HUDEP-2 (cell line): Measurements from ENCODE around the gene NDN.
A peak's percentile ranks its signal among the peaks of the same experiment; 100 is the strongest.
"Not testable (repeated sequence)": the region's sequence is repeated elsewhere in the genome, so short reads cannot be mapped to it uniquely, and the experiment has no call there.

Source experiments
- DNase-seq, 76 experiments: peaks; one replicate each; lab custom pipeline; 2025; ENCODE audit not compliant: unreplicated experiment in 76 of 76; lab: John Stamatoyannopoulos, UW

The NDN gene

GRCh38 chr15:23687143-23687470 is at the start of gene NDN:
NDN (minus strand) TSS chr15:23687305; CDS start chr15:23687217, 88 bp downstream.
- DNase-seq = no peak

- no peak for DNase-seq
These were observed 49.0 kb upstream of the NDN start for GRCh38 chr15:23736033-23736673.

- DNase-seq = no peak
These were observed 47.8 kb upstream of the NDN start for GRCh38 chr15:23734862-23735261.

GRCh38 chr15:23713874-23714656 is 27.0 kb upstream of the NDN start:
- not testable (repeated sequence) for DNase-seq

GRCh38 chr15:23708332-23708731 is 21.2 kb upstream of the NDN start:
- DNase-seq = no peak

GRCh38 chr15:23695282-23695681 is 8.2 kb upstream of the NDN start:
- DNase-seq = no peak

GRCh38 chr15:23694592-23694991 is 7.5 kb upstream of the NDN start:
- DNase-seq = no peak

GRCh38 chr15:23690450-23690852 is 3.3 kb upstream of the NDN start:
- no peak for DNase-seq

GRCh38 chr15:23690015-23690414 is 2.9 kb upstream of the NDN start:
- no peak for DNase-seq

GRCh38 chr15:23686466-23687142 is 501 bp downstream of the NDN start:
- DNase-seq = no peak

GRCh38 chr15:23671481-23671880 is 15.6 kb downstream of the NDN start:
- no peak for DNase-seq

- no peak for DNase-seq
These were observed 16.1 kb downstream of the NDN start for GRCh38 chr15:23670970-23671369.

GRCh38 chr15:23663232-23663631 is 23.9 kb downstream of the NDN start:
- no peak for DNase-seq

GRCh38 chr15:23648920-23649515 is 38.1 kb downstream of the NDN start:
- DNase-seq = peak in 4 of 76 experiments; percentile 1 to 10 (median 2)

GRCh38 chr15:23647421-23648370 is 39.4 kb downstream of the NDN start, which contains the start of gene MAGEL2:
MAGEL2 (minus strand) TSS chr15:23647867; CDS start chr15:23647742, 125 bp downstream.
- DNase-seq = no peak

GRCh38 chr15:23647001-23647295 is 40.2 kb downstream of the NDN start:
- no peak for DNase-seq

- DNase-seq = no peak
These were observed 40.7 kb downstream of the NDN start for GRCh38 chr15:23646165-23647000.

- no peak for DNase-seq
These were observed 41.5 kb downstream of the NDN start for GRCh38 chr15:23645371-23646164.

GRCh38 chr15:23644829-23645228 is 42.3 kb downstream of the NDN start:
- no peak for DNase-seq
